Mesodermal cell (in vitro differentiated cells): Measurements from ENCODE around the gene KAT6B.

Experiments
- H3K27ac ChIP-seq: 2 replicates; pipeline ENCODE4 v1.7.0; 2013; ENCODE audit warnings: mild to moderate bottlenecking, low read depth, low read length, moderate library complexity; ENCODE audit not compliant: severe bottlenecking
- H3K36me3 ChIP-seq: 2 replicates; pipeline ENCODE4 v1.7.1; 2013; ENCODE audit warnings: mild to moderate bottlenecking, low read length, moderate library complexity; ENCODE audit not compliant: control insufficient read depth, insufficient read depth
- H3K4me1 ChIP-seq: one replicate; pipeline ENCODE4 v1.7.1; 2013; ENCODE audit warnings: mild to moderate bottlenecking, low read length; ENCODE audit not compliant: insufficient read depth, control insufficient read depth, poor library complexity, severe bottlenecking
- H3K4me3 ChIP-seq: 2 replicates; pipeline ENCODE4 v1.7.0; 2013; ENCODE audit warnings: low read length, control low read depth, mild to moderate bottlenecking; ENCODE audit not compliant: insufficient read depth, poor library complexity, severe bottlenecking; ENCODE audit errors: extremely low read depth
- H3K9me3 ChIP-seq: 2 replicates; pipeline ENCODE4 v1.7.1; 2013; ENCODE audit warnings: mild to moderate bottlenecking, low read length, moderate library complexity; ENCODE audit not compliant: control insufficient read depth
- WGBS, 2 experiments: methylation state at CpG; one replicate each; pipeline ENCODE4 v1.1.5; 2013; ENCODE audit warnings: missing lambda C conversion rate in 2 of 2; ENCODE audit not compliant: insufficient coverage in 2 of 2; 5-methylcytosine and 5-hydroxymethylcytosine counted together

The KAT6B gene

DNA sequence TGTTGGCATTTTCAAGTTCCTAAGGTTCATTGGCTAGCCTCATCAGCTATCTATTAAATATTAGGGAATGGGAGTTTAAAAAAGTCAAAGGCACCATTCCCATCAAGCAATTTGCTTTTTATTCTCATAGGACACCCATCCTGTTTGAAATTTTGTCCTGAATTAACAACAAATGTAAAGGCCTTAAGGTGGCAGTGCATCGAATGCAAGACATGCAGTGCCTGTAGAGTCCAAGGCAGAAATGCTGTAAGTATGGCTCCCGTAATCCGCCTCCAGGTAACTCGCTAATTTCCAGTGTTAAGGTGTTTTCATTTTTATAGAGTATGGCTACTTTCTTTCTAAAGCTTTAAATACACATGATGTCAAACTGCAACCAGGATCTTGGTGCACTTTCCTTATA lies 143.1 kb downstream of the KAT6B start:
- no peaks in the 10 kb centered on the region for H3K36me3 ChIP-seq
- H3K27ac ChIP-seq: no peak overlapping the region
- no peaks in the 10 kb centered on the region for H3K9me3 ChIP-seq
- WGBS, 2 experiments: 89 to 100% methylated on average over 1 of the region's 4 CpGs
- H3K4me1 ChIP-seq: no peaks in the 10 kb centered on the region
- H3K4me3 ChIP-seq: no peak overlapping the region

DNA sequence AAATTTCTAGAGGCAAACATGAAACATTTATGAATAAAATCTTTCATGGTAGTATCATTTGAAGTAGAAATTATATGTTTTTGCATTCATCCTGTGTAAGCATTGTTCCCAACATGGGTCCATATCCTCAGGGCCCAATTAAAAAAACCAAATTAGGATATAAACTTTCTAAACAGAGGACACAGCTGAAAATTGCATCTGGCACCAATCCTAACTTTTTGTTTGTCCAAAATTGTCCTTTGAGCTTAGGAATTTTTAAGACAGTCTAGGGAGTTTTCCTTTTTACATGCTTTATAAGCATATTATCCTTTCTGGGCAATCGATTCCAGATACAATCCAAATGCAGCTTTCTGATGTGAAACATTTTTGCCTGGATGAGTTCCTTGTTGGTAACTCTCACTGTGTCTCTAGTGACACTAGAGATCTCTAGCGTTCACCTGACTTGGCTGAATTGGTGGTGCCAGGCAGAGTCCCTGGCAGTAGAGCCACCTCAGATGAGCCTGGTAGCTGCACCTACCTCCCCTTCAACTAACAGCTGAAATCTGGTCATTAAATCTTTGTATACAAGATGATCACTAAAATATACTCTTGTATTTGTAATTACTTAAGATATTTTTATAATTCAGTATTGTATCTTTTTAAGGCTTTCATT lies 147.5 kb downstream of the KAT6B start:
- Histone ChIP-seq H3K27ac (no peak overlapping the region), H3K4me3 (no peak overlapping the region), H3K9me3 (no peaks in the 10 kb centered on the region)

DNA sequence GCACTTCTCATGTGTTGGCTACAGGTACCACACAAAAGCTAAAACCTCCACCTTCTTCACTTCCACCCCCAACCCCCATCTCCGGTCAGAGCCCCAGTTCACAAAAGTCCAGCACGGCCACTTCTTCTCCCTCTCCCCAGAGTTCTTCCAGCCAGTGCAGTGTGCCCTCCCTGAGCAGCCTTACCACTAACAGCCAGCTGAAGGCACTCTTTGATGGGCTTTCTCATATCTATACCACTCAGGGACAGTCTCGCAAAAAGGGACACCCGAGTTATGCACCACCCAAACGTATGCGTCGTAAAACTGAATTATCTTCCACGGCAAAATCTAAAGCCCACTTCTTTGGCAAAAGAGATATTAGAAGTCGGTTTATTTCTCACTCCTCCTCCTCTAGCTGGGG lies 149.4 kb downstream of the KAT6B start:
- no peak overlapping the region for H3K27ac ChIP-seq
- peaks cover 4% of the 10 kb centered on the region for H3K36me3 ChIP-seq
- 93 to 96% methylated on average over 6 to 8 of the region's 9 CpGs for WGBS, 2 experiments
- H3K9me3 ChIP-seq: no peaks in the 10 kb centered on the region
- H3K4me1 ChIP-seq: no peaks in the 10 kb centered on the region
- H3K4me3 ChIP-seq: no peak overlapping the region

More for the DNA sequence above, 147.5 kb downstream of the KAT6B start:
- 91 to 100% methylated on average over 1 of the region's 2 CpGs for WGBS, 2 experiments
- Histone ChIP-seq H3K36me3 (peaks cover 4% of the 10 kb centered on the region), H3K4me1 (no peaks in the 10 kb centered on the region)

DNA sequence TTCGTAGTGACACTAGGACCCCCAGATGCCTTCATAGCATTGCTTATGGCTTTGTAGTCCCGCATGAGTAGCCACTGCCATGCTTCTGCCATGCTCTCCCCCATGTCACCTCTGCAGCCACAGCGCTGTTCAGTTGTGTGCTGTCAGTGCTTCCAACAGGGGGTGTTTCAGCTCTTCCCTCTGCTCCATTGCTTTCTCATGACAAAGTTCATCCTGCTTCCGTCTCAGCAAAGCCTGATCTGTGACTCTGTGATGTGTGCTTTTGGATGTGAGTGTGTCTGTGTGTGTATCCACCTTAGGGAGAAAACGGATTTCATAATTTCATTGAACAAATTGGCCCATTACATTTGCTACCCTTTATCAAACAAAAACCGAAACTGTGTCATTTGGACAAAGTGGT lies 150.2 kb downstream of the KAT6B start:
- WGBS, 2 experiments: 85 to 86% methylated on average over 3 of the region's 6 CpGs
- Histone ChIP-seq H3K4me1 (no peaks in the 10 kb centered on the region), H3K27ac (no peak overlapping the region), H3K4me3 (no peak overlapping the region), H3K9me3 (no peaks in the 10 kb centered on the region), H3K36me3 (peaks cover 4% of the 10 kb centered on the region)

DNA sequence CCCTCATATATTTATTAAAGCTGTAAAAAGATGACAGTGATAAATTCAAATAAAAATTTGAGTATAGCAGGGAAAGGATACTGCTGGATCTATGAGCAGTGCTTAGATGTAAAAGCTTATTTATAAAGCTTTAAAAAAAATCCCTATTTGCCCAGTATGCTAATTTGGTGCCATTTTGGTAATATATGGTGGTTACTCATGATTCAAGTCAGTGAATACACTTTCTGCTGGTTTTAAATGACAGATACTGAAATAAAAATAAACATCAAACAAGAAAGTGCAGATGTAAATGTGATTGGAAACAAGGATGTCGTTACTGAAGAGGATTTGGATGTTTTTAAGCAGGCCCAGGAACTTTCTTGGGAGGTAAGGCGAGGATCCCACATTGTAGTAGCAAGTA lies 150.7 kb downstream of the KAT6B start:
- WGBS, 2 experiments: 94 to 100% methylated on average over 1 to 2 of the region's 2 CpGs
- H3K36me3 ChIP-seq: peaks cover 5% of the 10 kb centered on the region
- H3K27ac ChIP-seq: no peak overlapping the region
- no peaks in the 10 kb centered on the region for H3K4me1 ChIP-seq
- H3K9me3 ChIP-seq: no peaks in the 10 kb centered on the region
- no peak overlapping the region for H3K4me3 ChIP-seq

DNA sequence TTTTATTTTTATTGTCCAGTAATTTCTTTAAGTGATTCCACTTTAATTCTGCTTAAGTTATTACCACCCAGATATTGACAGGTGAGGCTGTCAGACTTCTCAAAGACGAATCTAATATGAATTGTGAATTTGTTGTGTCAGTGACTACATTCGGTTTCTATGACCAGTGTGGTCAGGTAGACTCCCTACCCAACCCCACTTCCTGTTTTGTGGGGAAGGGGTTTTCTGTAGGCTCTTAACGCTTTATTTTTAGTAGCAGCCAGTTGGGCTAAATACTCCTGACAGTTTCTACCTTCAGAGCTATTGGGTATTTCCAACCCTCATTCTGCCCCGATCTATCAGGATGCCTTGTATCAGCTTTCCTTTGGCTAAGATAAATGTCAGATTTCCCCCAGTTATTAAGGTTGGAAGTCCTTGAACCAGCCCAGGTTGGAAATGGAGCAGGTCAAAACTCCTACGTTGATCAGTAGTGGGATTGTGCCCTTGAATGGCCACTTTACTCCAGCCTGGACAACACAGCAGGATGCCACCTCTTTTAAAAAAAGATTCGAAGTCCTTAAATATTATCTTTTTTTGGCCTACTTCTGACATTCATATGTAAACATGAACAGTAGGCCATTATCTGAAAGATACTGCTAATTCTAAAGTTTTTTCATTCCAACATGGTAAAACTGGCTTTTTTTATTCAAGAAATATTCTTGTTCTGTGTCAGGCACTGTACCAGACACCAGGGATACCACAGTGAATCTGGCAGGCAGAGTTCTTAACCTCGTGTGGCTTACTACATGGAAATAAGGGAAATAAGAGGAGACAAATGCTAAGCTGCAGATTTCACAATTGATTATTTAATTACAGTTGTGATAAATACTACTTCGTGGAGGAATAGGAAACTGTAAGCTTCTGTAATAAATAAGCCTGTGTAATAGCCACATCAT lies 151.8 kb downstream of the KAT6B start:
- 85 to 86% methylated on average over 1 to 3 of the region's 8 CpGs for WGBS, 2 experiments
- Histone ChIP-seq H3K4me3 (no peak overlapping the region), H3K9me3 (no peaks in the 10 kb centered on the region), H3K27ac (no peak overlapping the region), H3K36me3 (peaks cover 9% of the 10 kb centered on the region), H3K4me1 (no peaks in the 10 kb centered on the region)

DNA sequence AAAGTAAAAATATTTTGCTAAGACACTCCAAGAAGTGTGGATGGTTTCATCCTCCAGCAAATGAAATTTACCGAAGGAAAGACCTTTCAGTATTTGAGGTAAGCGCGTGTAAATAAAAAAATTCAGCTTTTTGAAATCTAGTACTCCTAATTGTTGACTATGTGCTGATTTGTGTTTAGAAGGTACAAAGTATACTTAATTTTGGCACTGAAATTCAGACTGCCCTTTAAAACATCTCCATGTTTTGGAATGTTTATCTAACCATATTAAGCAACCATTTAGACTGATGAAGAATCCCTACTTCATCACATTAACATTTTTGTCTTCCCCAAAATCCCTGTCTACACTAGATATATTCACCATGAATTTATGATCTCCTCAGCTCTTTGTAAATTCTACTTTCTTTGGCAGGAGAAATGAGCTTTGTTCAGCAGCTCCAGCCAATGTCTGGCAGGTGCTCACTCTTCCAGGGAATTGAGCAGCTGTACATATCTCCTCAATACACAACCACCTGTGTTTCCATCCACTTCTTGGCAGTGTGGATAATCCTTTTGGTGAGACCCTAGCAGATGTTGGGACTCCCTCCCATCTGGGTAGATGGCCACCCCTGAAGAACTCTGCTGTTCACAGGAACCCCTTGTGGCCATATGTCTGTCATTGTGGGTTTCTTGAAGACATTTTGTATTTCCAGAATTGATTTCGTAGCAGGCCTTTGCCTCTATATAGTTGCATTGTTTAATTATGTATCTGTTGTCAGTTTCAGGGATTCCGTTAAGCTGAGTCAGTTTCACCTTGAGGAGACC lies 155.6 kb downstream of the KAT6B start:
- no peak overlapping the region for H3K27ac ChIP-seq
- 89 to 100% methylated on average over 2 to 3 of the region's 5 CpGs for WGBS, 2 experiments
- peaks cover 5% of the 10 kb centered on the region for H3K36me3 ChIP-seq
- H3K4me1 ChIP-seq: no peaks in the 10 kb centered on the region
- no peaks in the 10 kb centered on the region for H3K9me3 ChIP-seq
- no peak overlapping the region for H3K4me3 ChIP-seq

DNA sequence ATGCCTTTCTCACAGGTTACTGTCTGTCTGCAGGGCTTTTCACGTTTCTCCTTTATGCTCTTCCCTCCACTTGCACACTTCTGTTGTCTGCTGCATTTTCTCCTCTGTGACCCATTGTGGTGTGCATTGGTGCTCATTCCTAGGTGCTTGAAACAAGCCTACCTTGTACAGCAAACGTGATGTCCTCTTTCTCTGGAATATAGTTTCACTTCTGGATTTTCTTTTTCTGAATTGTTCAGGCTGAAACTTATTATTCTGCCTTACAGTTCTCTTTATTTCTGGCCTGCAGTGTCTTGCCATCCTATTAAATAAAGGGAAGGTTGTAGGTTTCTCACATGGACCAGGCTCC lies 156.2 kb downstream of the KAT6B start:
- Histone ChIP-seq H3K4me1 (no peaks in the 10 kb centered on the region), H3K9me3 (no peaks in the 10 kb centered on the region), H3K4me3 (no peak overlapping the region), H3K36me3 (peaks cover 5% of the 10 kb centered on the region), H3K27ac (no peak overlapping the region)
- WGBS, 2 experiments: 100% methylated on average over 1 of the region's 2 CpGs

DNA sequence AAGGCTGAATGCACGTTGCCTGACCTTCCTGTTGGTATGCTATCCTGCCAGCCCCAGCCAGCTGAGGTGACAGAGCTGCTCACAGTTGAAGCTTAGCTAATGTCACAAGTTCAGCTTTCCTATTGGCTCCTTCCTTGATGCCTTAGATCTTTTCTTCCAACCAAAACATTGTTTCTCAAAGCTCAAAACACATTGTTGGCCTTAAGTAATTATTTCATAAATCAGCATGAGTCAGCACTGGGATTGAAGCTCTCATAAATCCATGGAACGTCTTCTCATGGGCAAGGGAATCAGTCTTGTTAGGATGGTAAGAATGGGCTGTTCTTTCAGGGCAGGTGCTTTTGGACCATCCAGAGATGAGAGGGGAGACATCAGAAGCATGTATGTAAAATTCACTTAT lies 157.0 kb downstream of the KAT6B start:
- Histone ChIP-seq H3K36me3 (peaks cover 5% of the 10 kb centered on the region), H3K4me1 (no peaks in the 10 kb centered on the region), H3K9me3 (no peaks in the 10 kb centered on the region), H3K27ac (no peak overlapping the region), H3K4me3 (no peak overlapping the region)
- 81 to 94% methylated on average over 2 of the region's 2 CpGs for WGBS, 2 experiments

DNA sequence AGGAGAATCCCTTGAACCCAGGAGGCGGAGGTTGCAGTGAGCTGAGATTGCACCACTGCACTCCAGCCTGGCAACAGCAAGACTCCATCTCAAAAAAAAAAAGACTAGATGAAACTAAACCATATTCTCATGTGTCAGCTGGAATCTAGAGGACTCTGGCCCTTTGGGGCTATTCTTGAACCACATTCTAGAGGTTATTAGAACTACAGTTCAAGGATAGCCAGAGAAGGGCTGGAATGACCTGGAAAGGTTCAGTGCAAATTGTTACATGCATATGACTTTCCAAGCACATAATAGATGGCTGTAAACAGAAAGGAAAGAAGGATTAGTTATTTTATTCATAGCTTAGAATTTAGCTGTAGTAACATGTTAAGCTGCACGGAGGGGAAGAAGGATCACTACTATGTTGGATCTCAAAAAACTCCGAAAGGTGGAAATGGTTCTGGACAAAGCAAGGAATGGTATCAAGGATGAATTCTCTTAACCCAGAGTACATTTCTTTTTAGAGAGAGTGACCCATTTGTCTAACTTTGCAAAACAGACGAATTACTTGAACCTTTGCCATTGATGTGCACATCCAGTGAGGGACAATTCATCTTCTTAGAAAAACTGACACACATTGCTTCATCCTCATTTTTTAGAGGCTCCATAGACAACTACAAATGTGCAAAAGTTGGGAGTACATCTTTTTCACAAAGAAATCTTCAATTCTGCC lies 161.1 kb downstream of the KAT6B start:
- 90 to 100% methylated on average over 3 to 4 of the region's 4 CpGs for WGBS, 2 experiments
- H3K4me3 ChIP-seq: no peak overlapping the region
- H3K36me3 ChIP-seq: no peaks in the 10 kb centered on the region
- H3K27ac ChIP-seq: no peak overlapping the region
- no peaks in the 10 kb centered on the region for H3K4me1 ChIP-seq
- H3K9me3 ChIP-seq: no peaks in the 10 kb centered on the region
